Astrocyte (in vitro differentiated cells and primary cell): ENCODE results near the gene SLC22A5. TPM values are rescaled to one million over a fixed set of nuclear protein-coding genes. Genes with fewer than 3 reads are reported as not detected.
A peak's percentile ranks its signal among the peaks of the same experiment; 100 is the strongest.

ENCODE experiments used
- DNase-seq: peaks from one replicate; pipeline ENCODE4 v3.0.0-alpha.2; 2010; ENCODE audit warnings: low read depth
- FAIRE-seq: peaks from 2 replicates; lab custom pipeline; 2011; peaks lifted over from hg19 to GRCh38; lab: Jason Lieb, UNC
- H2AFZ ChIP-seq: 2 replicates; pipeline ENCODE4 v1.6.0; 2012; ENCODE audit warnings: low read depth, low read length, inconsistent platforms
- H3K27ac ChIP-seq: 2 replicates; pipeline ENCODE4 v1.5.1; 2011; ENCODE audit warnings: low read depth, low read length, inconsistent platforms
- H3K27me3 ChIP-seq: 2 replicates; pipeline ENCODE4 v1.6.0; 2011; ENCODE audit warnings: low read length, inconsistent platforms; ENCODE audit not compliant: insufficient read depth
- H3K36me3 ChIP-seq: 2 replicates; pipeline ENCODE4 v1.5.1; 2011; ENCODE audit warnings: low read length, inconsistent platforms; ENCODE audit not compliant: insufficient read depth
- H3K4me1 ChIP-seq: 2 replicates; pipeline ENCODE4 v1.5.1; 2011; ENCODE audit warnings: low read length, inconsistent platforms; ENCODE audit not compliant: insufficient read depth
- H3K4me2 ChIP-seq: 2 replicates; pipeline ENCODE4 v1.6.0; 2012; ENCODE audit warnings: low read length, inconsistent platforms
- H3K4me3 ChIP-seq: 2 replicates; pipeline ENCODE4 v1.5.1; 2011; ENCODE audit warnings: low read depth, mild to moderate bottlenecking, low read length, inconsistent platforms; ENCODE audit not compliant: insufficient read depth
- H3K79me2 ChIP-seq: 2 replicates; pipeline ENCODE4 v1.6.0; 2012; ENCODE audit warnings: mild to moderate bottlenecking, low read length, inconsistent platforms; ENCODE audit not compliant: insufficient read depth
- H3K9ac ChIP-seq: 2 replicates; pipeline ENCODE4 v1.6.0; 2012; ENCODE audit warnings: mild to moderate bottlenecking, low read length, inconsistent platforms
- H3K9me3 ChIP-seq: 2 replicates; pipeline ENCODE4 v1.5.1; 2012; ENCODE audit warnings: low read depth, mild to moderate bottlenecking, low read length, inconsistent platforms; ENCODE audit not compliant: insufficient read depth
- H4K20me1 ChIP-seq: 2 replicates; pipeline ENCODE4 v1.6.0; 2012; ENCODE audit warnings: low read length, inconsistent platforms; ENCODE audit not compliant: insufficient read depth
- H3K27ac Mint-ChIP-seq: one replicate; pipeline ENCODE4 v1.8.0; 2021; ENCODE audit warnings: mild to moderate bottlenecking, mixed read lengths; ENCODE audit not compliant: unreplicated experiment
- H3K27me3 Mint-ChIP-seq: one replicate; pipeline ENCODE4 v1.8.0; 2021; ENCODE audit warnings: low read depth, mixed read lengths; ENCODE audit not compliant: unreplicated experiment
- H3K36me3 Mint-ChIP-seq: one replicate; pipeline ENCODE4 v1.8.0; 2021; ENCODE audit warnings: low read depth, mixed read lengths; ENCODE audit not compliant: unreplicated experiment
- H3K4me1 Mint-ChIP-seq: one replicate; pipeline ENCODE4 v1.8.0; 2021; ENCODE audit warnings: low read depth, mixed read lengths; ENCODE audit not compliant: unreplicated experiment
- H3K4me3 Mint-ChIP-seq: one replicate; pipeline ENCODE4 v1.8.0; 2021; ENCODE audit warnings: mild to moderate bottlenecking, moderate library complexity, mixed read lengths; ENCODE audit not compliant: unreplicated experiment
- H3K9me3 Mint-ChIP-seq: one replicate; pipeline ENCODE4 v1.8.0; 2021; ENCODE audit warnings: mild to moderate bottlenecking, mixed read lengths; ENCODE audit not compliant: unreplicated experiment
- CTCF ChIP-seq: IDR thresholded peaks from 2 replicates; pipeline ENCODE4 v1.5.1; 2011; ENCODE audit warnings: low read depth, mild to moderate bottlenecking, inconsistent platforms, low read length, moderate library complexity; ENCODE audit not compliant: insufficient read depth
- EZH2 ChIP-seq: IDR thresholded peaks from 2 replicates; pipeline ENCODE4 v1.6.1; 2012; ENCODE audit warnings: mild to moderate bottlenecking, low read length, inconsistent platforms; ENCODE audit not compliant: insufficient read depth
- total RNA-seq: library from RNA; stranded (reverse); gene quantifications from 2 replicates; pipeline ENCODE4 v1.2.1, GENCODE V29; 2021

SLC22A5 gene
- total RNA-seq, 1 donor from 2014 or later, result 8.3 TPM

GRCh38 chr5:132389585-132390286, 20.2 kb downstream of the SLC22A5 start:
- H3K9me3 Mint-ChIP-seq, result no peaks in the 10 kb centered on the region
- FAIRE-seq (peak; percentile 100), DNase-seq (peak; percentile 100)
- H3K4me1 ChIP-seq, result peaks cover 43% of the 10 kb centered on the region
- H3K36me3 Mint-ChIP-seq, result peaks cover 6% of the 10 kb centered on the region
- peak overlapping the region; percentile 34 for H3K4me3 Mint-ChIP-seq
- H3K9ac ChIP-seq, result peak overlapping the region; percentile 75
- H2AFZ ChIP-seq, result no peak overlapping the region
- H4K20me1 ChIP-seq, result no peaks in the 10 kb centered on the region
- H3K4me3 ChIP-seq, result peak overlapping the region; percentile 5
- no peaks in the 10 kb centered on the region for H3K36me3 ChIP-seq
- H3K4me2 ChIP-seq, result peak overlapping the region; percentile 82
- no peaks in the 10 kb centered on the region for H3K79me2 ChIP-seq
- H3K27me3 ChIP-seq, result no peaks in the 10 kb centered on the region
- TF ChIP-seq EZH2 (no peak), CTCF (no peak)
- peak overlapping the region; percentile 92 for H3K27ac ChIP-seq
- peak overlapping the region; percentile 98 for H3K27ac Mint-ChIP-seq
- peaks cover 53% of the 10 kb centered on the region for H3K4me1 Mint-ChIP-seq
- H3K27me3 Mint-ChIP-seq, result peaks cover 2% of the 10 kb centered on the region
- no peaks in the 10 kb centered on the region for H3K9me3 ChIP-seq

GRCh38 chr5:132391247-132391646, 21.7 kb downstream of the SLC22A5 start:
- Histone ChIP-seq H3K27ac (no peak overlapping the region), H4K20me1 (no peaks in the 10 kb centered on the region), H3K27me3 (no peaks in the 10 kb centered on the region), H3K4me3 (no peak overlapping the region), H3K36me3 (no peaks in the 10 kb centered on the region), H3K4me2 (no peak overlapping the region), H3K4me1 (peaks cover 37% of the 10 kb centered on the region), H3K9ac (no peak overlapping the region), H3K79me2 (no peaks in the 10 kb centered on the region), H2AFZ (no peak overlapping the region), H3K9me3 (no peaks in the 10 kb centered on the region)
- no peaks in the 10 kb centered on the region for H3K9me3 Mint-ChIP-seq
- TF ChIP-seq CTCF (no peak), EZH2 (no peak)
- peaks cover 48% of the 10 kb centered on the region for H3K4me1 Mint-ChIP-seq
- FAIRE-seq (no peak), DNase-seq (no peak)
- H3K27me3 Mint-ChIP-seq, result peaks cover 4% of the 10 kb centered on the region
- H3K36me3 Mint-ChIP-seq, result peaks cover 14% of the 10 kb centered on the region
- peak overlapping the region; percentile 44 for H3K27ac Mint-ChIP-seq
- no peak overlapping the region for H3K4me3 Mint-ChIP-seq

- no peak for FAIRE-seq
Observed at GRCh38 chr5:132391870-132392269, 22.4 kb downstream of the SLC22A5 start.

More at GRCh38 chr5:132391870-132392269, 22.4 kb downstream of the SLC22A5 start:
- Mint-ChIP-seq H3K27me3 (peaks cover 4% of the 10 kb centered on the region), H3K27ac (no peak overlapping the region), H3K9me3 (no peaks in the 10 kb centered on the region), H3K36me3 (peaks cover 14% of the 10 kb centered on the region), H3K4me3 (no peak overlapping the region), H3K4me1 (peaks cover 50% of the 10 kb centered on the region)
- H3K9ac ChIP-seq, result no peak overlapping the region
- H2AFZ ChIP-seq, result no peak overlapping the region
- H3K4me3 ChIP-seq, result no peak overlapping the region
- H4K20me1 ChIP-seq, result no peaks in the 10 kb centered on the region
- H3K27me3 ChIP-seq, result no peaks in the 10 kb centered on the region
- no peaks in the 10 kb centered on the region for H3K79me2 ChIP-seq
- H3K9me3 ChIP-seq, result no peaks in the 10 kb centered on the region
- TF ChIP-seq EZH2 (no peak), CTCF (no peak)
- peaks cover 35% of the 10 kb centered on the region for H3K4me1 ChIP-seq
- no peak overlapping the region for H3K4me2 ChIP-seq
- H3K36me3 ChIP-seq, result no peaks in the 10 kb centered on the region
- no peak overlapping the region for H3K27ac ChIP-seq
- DNase-seq, result no peak
